Osteoblast (primary cell): ENCODE data around the gene CFAP43. TPM values are rescaled to one million over a fixed set of nuclear protein-coding genes. Genes with fewer than 3 reads are reported as not detected.

Experiments used
- DNase-seq: peaks from one replicate; pipeline ENCODE4 v3.0.0; 2011; ENCODE audit warnings: low spot score, mixed read lengths; ENCODE audit not compliant: insufficient read length; ENCODE audit errors: missing footprints
- H2AFZ ChIP-seq: 2 replicates; pipeline ENCODE4 v1.6.0; 2011; ENCODE audit warnings: mild to moderate bottlenecking, low read length
- H3K27ac ChIP-seq: 2 replicates; pipeline ENCODE4 v1.5.1; 2011; ENCODE audit warnings: mild to moderate bottlenecking, low read depth, low read length, moderate library complexity
- H3K27me3 ChIP-seq: 2 replicates; pipeline ENCODE4 v1.6.0; 2012; ENCODE audit warnings: mild to moderate bottlenecking, control low read depth, inconsistent platforms, low read length, moderate library complexity; ENCODE audit not compliant: insufficient read depth
- H3K36me3 ChIP-seq: 2 replicates; pipeline ENCODE4 v1.5.1; 2011; ENCODE audit warnings: mild to moderate bottlenecking, low read length, control low read depth, moderate library complexity; ENCODE audit not compliant: insufficient read depth
- H3K4me1 ChIP-seq: 2 replicates; pipeline ENCODE4 v1.5.1; 2011; ENCODE audit warnings: mild to moderate bottlenecking, low read length, control low read depth, moderate library complexity; ENCODE audit not compliant: insufficient read depth
- H3K4me2 ChIP-seq: 2 replicates; pipeline ENCODE4 v1.6.0; 2011; ENCODE audit warnings: mild to moderate bottlenecking, low read length; ENCODE audit not compliant: insufficient read depth
- H3K4me3 ChIP-seq: fragments of 200-600 bp; sonication (generic); 3 replicates; pipeline ENCODE4 v1.5.1; 2012; ENCODE audit warnings: mild to moderate bottlenecking, low read length, inconsistent platforms; ENCODE audit not compliant: insufficient read depth
- H3K79me2 ChIP-seq: 2 replicates; pipeline ENCODE4 v1.6.0; 2012; ENCODE audit warnings: mild to moderate bottlenecking, low read length, control low read depth, inconsistent platforms; ENCODE audit not compliant: insufficient read depth
- H3K9me3 ChIP-seq: 2 replicates; pipeline ENCODE4 v1.5.1; 2011; ENCODE audit warnings: low read depth, low read length, control low read depth
- H4K20me1 ChIP-seq: 2 replicates; pipeline ENCODE4 v1.6.0; 2012; ENCODE audit warnings: mild to moderate bottlenecking, low read length, control low read depth; ENCODE audit not compliant: insufficient read depth
- total RNA-seq: library from RNA; depleted of rRNA; stranded (reverse); fragments of >200 nt; gene quantifications from 2 replicates; pipeline ENCODE4 v1.2.3, GENCODE V29; 2012
- TF ChIP-seq, protein P1 (sequence below): IDR thresholded peaks from 2 replicates; pipeline ENCODE4 v1.5.1; 2011; ENCODE audit warnings: mild to moderate bottlenecking, low read depth, low read length, moderate library complexity; ENCODE audit errors: extremely low read depth

Gene CFAP43
- total RNA-seq, 1 donor = 0.36 TPM

DNA sequence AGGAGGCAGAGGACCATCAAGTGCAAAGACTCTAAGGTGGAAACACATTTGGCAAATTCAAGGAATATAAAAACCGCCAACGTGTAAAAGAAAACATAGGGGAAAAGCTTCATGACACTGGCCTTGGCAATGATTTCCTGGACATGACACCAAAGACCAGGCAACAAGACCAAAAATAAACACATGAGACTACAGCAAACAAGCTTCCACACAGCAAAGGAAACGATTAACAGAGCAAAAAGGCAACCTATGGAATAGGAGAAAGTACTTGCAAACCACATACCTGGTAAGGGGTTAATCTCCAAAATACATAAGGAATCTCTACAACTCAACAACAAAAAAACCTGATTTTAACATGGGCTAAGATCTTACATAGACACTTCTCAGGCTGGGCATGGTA, 26.0 kb upstream of the CFAP43 start:
- Histone ChIP-seq H3K79me2 (peaks cover 80% of the 10 kb centered on the region), H3K36me3 (peaks cover 65% of the 10 kb centered on the region), H3K4me1 (peaks cover 48% of the 10 kb centered on the region), H3K4me2 (no peak overlapping the region), H3K27me3 (no peaks in the 10 kb centered on the region), H4K20me1 (peaks cover 21% of the 10 kb centered on the region), H3K4me3 (no peak overlapping the region), H3K9me3 (no peaks in the 10 kb centered on the region), H3K27ac (peak overlapping the region; percentile 86), H2AFZ (no peak overlapping the region)
- DNase-seq = no peak
- TF ChIP-seq, protein P1, sequence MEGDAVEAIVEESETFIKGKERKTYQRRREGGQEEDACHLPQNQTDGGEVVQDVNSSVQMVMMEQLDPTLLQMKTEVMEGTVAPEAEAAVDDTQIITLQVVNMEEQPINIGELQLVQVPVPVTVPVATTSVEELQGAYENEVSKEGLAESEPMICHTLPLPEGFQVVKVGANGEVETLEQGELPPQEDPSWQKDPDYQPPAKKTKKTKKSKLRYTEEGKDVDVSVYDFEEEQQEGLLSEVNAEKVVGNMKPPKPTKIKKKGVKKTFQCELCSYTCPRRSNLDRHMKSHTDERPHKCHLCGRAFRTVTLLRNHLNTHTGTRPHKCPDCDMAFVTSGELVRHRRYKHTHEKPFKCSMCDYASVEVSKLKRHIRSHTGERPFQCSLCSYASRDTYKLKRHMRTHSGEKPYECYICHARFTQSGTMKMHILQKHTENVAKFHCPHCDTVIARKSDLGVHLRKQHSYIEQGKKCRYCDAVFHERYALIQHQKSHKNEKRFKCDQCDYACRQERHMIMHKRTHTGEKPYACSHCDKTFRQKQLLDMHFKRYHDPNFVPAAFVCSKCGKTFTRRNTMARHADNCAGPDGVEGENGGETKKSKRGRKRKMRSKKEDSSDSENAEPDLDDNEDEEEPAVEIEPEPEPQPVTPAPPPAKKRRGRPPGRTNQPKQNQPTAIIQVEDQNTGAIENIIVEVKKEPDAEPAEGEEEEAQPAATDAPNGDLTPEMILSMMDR = no peak

DNA sequence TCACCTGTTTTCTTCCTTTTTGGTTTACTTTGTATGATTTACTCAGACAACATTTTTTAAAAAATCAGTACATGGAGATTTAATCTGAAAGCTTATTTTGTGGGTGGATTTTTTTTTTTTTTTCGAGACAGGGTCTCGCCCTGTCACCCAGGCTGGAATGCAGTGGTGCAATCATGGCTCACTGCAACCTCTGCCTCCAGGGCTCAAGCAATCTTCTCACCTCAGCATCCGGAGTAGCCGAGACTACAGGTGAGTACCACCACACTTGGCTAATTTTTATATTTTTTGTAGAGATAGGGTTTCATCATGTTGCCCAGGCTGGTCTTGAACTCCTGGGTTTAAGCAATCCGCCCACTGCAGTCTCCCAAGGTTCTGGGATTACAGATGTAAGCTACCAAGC, 25.1 kb upstream of the CFAP43 start:
- peak overlapping the region; percentile 88 for H3K4me3 ChIP-seq
- H3K79me2 ChIP-seq = peaks cover 71% of the 10 kb centered on the region

DNA sequence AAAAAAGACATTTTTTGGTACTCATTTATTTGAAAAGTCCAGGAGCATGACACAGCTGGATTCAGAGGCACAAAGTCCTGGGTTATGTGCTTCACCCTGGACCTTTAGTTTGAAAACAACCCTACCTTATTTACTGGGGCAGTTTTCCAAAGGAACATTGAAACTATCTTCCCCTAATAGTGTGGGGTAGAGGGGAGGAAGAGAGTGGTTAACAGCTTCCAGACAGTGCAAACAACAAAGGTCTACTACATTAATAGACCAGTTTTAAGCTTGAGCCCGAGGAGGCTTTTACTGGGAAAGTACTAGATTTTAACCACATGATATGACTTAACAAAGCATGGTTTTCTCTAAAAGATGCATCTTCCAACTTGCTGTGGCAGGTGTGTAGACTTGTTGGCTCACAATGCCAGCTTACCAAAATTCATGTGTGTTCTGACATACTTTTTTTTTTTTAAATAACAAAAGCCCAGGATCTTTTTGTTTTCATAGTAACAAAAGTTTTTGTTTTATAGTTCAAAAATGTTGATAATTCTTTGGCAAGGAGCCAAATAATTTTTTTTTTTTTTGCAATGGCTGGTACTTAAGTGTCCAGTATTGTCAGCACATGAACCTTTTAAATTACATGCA, 24.3 kb upstream of the CFAP43 start:
- H3K9me3 ChIP-seq = no peaks in the 10 kb centered on the region
- no peak for DNase-seq
- peaks cover 48% of the 10 kb centered on the region for H3K36me3 ChIP-seq
- H3K4me1 ChIP-seq = peaks cover 48% of the 10 kb centered on the region
- H3K4me3 ChIP-seq = peak overlapping the region; percentile 88
- H4K20me1 ChIP-seq = peaks cover 21% of the 10 kb centered on the region
- peaks cover 63% of the 10 kb centered on the region for H3K79me2 ChIP-seq
- H2AFZ ChIP-seq = no peak overlapping the region
- peak overlapping the region; percentile 92 for H3K4me2 ChIP-seq
- H3K27ac ChIP-seq = peak overlapping the region; percentile 86
- H3K27me3 ChIP-seq = no peaks in the 10 kb centered on the region
- TF ChIP-seq, protein P1 = no peak

More for the DNA sequence above, 25.1 kb upstream of the CFAP43 start:
- Histone ChIP-seq H3K4me2 (peak overlapping the region; percentile 92), H3K36me3 (peaks cover 55% of the 10 kb centered on the region), H3K4me1 (peaks cover 48% of the 10 kb centered on the region), H4K20me1 (peaks cover 21% of the 10 kb centered on the region), H3K27me3 (no peaks in the 10 kb centered on the region), H3K27ac (peak overlapping the region; percentile 86), H3K9me3 (no peaks in the 10 kb centered on the region), H2AFZ (no peak overlapping the region)
- no peak for DNase-seq
- TF ChIP-seq, protein P1 = no peak

DNA sequence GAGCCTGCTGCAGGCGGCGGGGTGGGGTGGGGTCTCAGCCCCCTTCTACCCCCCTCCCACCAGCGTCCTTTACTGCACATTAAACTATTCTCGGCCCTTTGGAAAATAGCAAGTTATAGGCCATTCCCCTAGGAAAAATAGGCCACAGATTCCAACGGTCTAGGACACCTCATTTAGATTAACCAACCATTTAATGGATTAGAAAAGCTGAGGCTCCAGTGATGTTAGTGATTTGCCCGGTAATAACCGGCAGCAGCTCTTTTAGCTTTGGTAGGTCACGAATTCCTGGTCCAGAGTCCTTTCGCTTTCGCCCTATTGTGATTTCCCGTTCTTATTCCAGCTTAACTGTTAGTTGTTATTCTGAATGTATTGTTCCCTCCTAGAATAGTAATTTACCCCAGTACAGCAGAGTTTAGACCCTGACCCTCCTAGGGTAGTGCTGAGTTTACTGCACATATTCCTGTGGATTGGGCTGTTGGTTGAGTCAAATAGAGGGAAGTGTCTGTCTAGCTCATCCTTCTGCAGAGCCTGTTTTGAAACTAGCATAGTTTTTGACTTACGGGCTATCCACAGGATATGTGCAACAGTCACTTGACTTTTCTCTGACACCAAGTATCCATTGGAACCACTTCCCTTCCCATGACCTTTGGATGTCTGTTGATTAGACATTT, 23.3 kb upstream of the CFAP43 start:
- H3K27ac ChIP-seq = peak overlapping the region; percentile 86
- H3K9me3 ChIP-seq = no peaks in the 10 kb centered on the region
- peaks cover 39% of the 10 kb centered on the region for H3K4me1 ChIP-seq
- no peaks in the 10 kb centered on the region for H3K27me3 ChIP-seq
- DNase-seq = peak; percentile 94
- H3K4me2 ChIP-seq = peak overlapping the region; percentile 92
- H2AFZ ChIP-seq = no peak overlapping the region
- TF ChIP-seq, protein P1 = no peak
- peaks cover 40% of the 10 kb centered on the region for H3K36me3 ChIP-seq
- peaks cover 55% of the 10 kb centered on the region for H3K79me2 ChIP-seq
- H4K20me1 ChIP-seq = peaks cover 20% of the 10 kb centered on the region
- peak overlapping the region; percentile 88 for H3K4me3 ChIP-seq
